GM18502 (cell line): ENCODE measurements around the gene HBA1.
"Not testable (repeated sequence)": the region's sequence is repeated elsewhere in the genome, so short reads cannot be mapped to it uniquely, and the experiment has no call there.

Experiments used
- ATAC-seq: cut with Tn5 transposase; IDR thresholded peaks from one replicate; pipeline ENCODE4 v1.9.1; 2021; ENCODE audit warnings: mild to moderate bottlenecking; ENCODE audit not compliant: unreplicated experiment, poor library complexity

HBA1 gene

DNA sequence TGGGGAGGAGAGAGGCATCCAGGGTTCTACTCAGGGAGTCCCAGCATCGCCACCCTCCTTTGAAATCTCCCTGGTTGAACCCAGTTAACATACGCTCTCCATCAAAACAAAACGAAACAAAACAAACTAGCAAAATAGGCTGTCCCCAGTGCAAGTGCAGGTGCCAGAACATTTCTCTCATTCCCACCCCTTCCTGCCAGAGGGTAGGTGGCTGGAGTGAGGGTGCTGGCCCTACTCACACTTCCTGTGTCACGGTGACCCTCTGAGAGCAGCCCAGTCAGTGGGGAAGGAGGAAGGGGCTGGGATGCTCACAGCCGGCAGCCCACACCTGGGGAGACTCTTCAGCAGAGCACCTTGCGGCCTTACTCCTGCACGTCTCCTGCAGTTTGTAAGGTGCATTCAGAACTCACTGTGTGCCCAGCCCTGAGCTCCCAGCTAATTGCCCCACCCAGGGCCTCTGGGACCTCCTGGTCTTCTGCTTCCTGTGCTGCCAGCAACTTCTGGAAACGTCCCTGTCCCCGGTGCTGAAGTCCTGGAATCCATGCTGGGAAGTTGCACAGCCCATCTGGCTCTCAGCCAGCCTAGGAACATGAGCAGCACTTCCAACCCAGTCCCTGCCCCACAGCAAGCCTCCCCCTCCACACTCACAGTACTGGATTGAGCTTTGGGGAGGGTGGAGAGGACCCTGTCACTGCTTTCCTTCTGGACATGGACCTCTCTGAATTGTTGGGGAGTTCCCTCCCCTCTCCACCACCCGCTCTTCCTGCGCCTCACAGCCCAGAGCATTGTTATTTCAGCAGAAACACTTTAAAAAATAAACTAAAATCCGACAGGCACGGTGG is 2.3 kb upstream of the HBA1 start:
- ATAC-seq = not testable (repeated sequence)

GRCh38 chr16:175011-175949 is 1.2 kb upstream of the HBA1 start:
- ATAC-seq = no peak

GRCh38 chr16:176006-176405 is 474 bp upstream of the HBA1 start:
- ATAC-seq = not testable (repeated sequence)

DNA sequence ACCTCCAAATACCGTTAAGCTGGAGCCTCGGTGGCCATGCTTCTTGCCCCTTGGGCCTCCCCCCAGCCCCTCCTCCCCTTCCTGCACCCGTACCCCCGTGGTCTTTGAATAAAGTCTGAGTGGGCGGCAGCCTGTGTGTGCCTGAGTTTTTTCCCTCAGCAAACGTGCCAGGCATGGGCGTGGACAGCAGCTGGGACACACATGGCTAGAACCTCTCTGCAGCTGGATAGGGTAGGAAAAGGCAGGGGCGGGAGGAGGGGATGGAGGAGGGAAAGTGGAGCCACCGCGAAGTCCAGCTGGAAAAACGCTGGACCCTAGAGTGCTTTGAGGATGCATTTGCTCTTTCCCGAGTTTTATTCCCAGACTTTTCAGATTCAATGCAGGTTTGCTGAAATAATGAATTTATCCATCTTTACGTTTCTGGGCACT is 928 bp downstream of the HBA1 start:
- ATAC-seq = no peak

DNA sequence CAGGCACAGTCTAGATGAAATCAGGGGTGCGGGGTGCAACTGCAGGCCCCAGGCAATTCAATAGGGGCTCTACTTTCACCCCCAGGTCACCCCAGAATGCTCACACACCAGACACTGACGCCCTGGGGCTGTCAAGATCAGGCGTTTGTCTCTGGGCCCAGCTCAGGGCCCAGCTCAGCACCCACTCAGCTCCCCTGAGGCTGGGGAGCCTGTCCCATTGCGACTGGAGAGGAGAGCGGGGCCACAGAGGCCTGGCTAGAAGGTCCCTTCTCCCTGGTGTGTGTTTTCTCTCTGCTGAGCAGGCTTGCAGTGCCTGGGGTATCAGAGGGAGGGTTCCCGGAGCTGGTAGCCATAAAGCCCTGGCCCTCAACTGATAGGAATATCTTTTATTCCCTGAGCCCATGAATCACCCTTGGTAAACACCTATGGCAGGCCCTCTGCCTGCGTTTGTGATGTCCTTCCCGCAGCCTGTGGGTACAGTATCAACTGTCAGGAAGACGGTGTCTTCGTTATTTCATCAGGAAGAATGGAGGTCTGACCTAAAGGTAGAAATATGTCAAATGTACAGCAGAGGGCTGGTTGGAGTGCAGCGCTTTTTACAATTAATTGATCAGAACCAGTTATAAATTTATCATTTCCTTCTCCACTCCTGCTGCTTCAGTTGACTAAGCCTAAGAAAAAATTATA is 1.6 kb downstream of the HBA1 start:
- ATAC-seq = no peak

GRCh38 chr16:178668-179015 is 2.2 kb downstream of the HBA1 start:
- ATAC-seq = no peak

DNA sequence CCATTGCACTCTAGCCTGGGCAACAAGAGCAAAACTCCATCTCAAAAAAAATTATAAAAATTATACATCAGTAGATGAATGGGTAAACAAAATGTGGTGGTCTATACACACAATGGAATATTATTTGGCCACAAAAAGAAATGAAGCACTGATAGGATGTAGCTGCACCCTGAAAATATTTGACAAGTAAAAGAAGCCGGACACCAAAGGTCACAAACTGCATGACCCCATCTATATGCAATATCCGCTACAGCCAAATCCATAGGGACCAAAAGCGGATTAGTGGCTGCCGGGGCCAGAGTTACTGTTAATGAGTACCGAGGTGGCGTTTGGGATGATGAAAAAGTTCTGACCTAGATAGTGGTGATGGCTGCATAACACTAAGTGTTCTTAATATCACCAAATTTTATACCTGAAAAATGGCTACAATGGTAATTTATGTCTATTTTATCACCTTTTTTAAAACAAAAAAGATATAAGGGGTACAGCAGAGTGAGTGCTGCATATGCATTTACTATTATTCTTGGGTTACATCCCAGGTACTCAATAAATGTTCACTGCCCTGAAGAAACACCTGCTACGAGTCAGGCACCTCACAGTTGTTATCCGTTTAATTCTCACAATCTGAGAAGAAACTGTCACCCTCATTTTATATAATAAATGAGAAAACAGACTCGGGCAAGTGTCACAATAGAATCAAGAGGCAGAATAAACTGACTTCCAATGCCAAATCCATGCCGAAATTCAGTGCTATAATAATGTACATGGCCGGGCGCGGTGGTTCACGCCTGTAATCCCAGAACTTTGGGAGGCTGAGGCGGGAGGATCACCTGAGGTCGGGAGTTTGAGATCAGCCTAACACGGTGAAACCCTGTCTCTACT is 3.0 kb downstream of the HBA1 start:
- ATAC-seq = no peak

- ATAC-seq = no peak
Observed at GRCh38 chr16:180101-180675, 3.7 kb downstream of the HBA1 start, which contains the start of gene HBQ1. Gene HBQ1, plus strand, starts transcription at chr16:180459. Its CDS starts 28 bp downstream, at chr16:180487.

GRCh38 chr16:180681-181564 is 4.4 kb downstream of the HBA1 start:
- peak; percentile 47 for ATAC-seq

DNA sequence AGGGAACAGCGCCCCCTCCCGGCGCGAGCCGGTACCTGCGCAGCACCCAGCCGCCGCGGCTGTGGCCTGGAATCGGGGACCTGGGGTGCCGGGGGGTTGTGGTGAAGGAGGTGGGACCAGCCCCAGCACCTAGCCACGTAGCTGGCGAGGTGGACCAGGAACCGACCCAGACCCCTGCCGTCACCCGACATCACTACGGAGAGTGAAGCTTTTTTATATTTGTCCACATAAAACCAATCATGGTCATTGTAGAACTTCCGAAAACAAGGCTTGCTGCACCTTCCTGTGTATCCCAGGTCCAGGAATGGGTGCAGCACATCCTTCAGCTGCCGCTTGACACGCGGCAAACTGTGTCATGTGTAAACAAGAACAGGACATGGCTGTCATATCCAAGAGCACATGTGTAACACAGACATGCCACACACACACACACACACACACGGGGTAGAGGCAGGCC is 5.1 kb downstream of the HBA1 start:
- no peak for ATAC-seq

GRCh38 chr16:183005-183404 is 6.5 kb downstream of the HBA1 start:
- no peak for ATAC-seq

- no peak for ATAC-seq
Observed at GRCh38 chr16:185213-185612, 8.7 kb downstream of the HBA1 start.

DNA sequence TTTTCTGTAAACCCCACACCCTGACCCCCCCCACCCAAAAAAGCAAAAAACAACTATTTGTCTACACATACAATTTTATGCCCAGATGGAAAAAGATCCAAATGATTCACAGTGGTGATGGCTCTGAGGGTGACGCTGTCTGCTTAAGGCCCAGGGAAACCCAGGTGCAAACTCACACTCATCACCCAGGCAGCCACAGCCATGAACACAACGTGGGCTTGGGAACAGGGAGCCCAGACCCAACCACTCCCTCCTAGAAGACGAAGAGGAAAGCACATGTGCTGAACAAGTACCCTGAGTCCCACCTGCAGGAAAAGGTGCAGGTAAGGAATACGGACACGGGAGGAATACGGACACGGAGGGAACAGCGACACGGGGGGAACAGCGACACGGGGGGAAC is 9.2 kb downstream of the HBA1 start:
- ATAC-seq = no peak

DNA sequence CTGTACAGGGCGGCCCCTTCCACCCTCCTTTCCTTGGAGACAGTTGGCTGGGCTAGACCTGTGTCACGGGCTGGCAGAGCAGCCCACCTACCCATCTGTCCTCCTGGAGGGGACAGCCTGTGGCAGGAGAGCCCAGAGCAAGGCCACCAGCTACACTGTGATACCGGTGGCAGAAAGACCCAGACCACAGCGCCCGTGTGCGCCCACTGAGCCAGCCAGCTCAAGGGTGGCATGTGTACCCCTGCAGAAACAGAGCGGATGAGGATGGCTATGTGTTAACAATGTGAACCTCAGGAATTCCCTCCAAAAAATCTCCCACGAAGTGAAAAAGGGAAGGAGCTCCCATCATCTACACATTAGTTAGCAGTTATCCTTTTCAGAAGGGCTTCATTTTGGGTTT is 10.8 kb downstream of the HBA1 start:
- no peak for ATAC-seq

DNA sequence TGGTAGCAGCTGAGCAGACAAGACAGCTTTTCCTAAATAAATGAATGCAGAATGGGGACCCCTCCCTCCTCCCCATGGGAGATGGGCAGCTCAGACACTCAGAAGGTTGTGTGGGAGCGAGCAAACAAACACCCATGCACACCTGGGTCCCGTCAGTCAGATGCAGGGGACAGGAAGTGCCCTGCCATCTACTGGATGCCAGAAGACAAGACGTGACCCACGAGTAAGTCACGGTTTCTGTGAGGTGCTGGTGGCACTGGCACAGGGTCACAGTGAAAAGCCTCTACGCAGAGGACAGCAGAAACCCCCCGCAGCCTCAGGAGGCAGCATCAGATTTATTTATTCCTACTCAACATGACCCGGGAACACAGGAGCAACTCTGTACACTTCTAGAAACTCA is 12.2 kb downstream of the HBA1 start:
- ATAC-seq = no peak

DNA sequence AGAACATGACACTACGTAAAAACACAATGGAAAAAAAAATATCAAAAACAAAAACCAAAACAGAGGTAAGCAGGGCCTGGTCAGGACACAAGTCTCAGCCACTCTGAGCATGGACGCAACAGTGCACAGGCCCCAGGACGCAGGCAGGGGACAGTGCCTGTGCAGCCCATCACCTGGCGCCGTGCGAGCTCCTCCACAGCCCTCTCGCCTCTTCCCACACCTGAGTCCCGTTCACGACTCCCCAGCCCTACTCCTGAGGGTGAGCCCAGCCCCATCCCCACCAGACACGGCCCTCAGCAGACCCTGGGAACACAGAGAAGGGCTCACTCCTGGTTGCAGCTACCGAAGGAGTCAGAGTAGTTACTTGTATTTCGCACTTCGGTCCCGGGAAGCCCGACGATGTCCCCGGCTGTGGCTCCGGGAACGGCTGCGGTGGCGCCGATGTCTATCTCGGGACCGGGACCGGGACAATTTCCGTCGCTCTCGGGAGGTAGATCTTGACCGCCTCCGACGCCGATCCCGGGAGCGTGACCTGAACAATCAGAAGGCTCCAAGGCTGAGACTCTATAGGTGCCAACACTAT is 13.2 kb downstream of the HBA1 start:
- no peak for ATAC-seq

- ATAC-seq = no peak
Observed at GRCh38 chr16:191831-192230, 15.4 kb downstream of the HBA1 start.

- no peak for ATAC-seq
Observed at GRCh38 chr16:192686-193085, 16.2 kb downstream of the HBA1 start.
